SK-N-SH (cell line): Measurements from ENCODE around the gene NLGN2.

Source experiments
- EZH2phosphoT487 ChIP-seq: fragments of 200-600 bp; sonication (generic); IDR thresholded peaks from 2 replicates; pipeline ENCODE4 v1.6.1; 2017; ENCODE audit warnings: low read depth, mixed run types, mild to moderate bottlenecking, antibody characterized with exemption, moderate library complexity, borderline replicate concordance
- POLR2AphosphoS5 ChIP-seq: IDR thresholded peaks from 2 replicates; pipeline ENCODE4 v1.6.1; 2012; ENCODE audit warnings: low read depth, low read length
- TAF1 ChIP-seq: IDR thresholded peaks from 2 replicates; pipeline ENCODE4 v1.6.1; 2012; ENCODE audit warnings: low read depth, mild to moderate bottlenecking, low read length, moderate library complexity, borderline replicate concordance
- TF ChIP-seq, protein P1 (sequence below): fragments of 150-350 bp; IDR thresholded peaks from 2 replicates; pipeline ENCODE4 v1.6.1; 2017; ENCODE audit warnings: antibody characterized with exemption, low read length, low read depth, borderline replicate concordance
- TF ChIP-seq, protein P2 (sequence below): fragments of 200-600 bp; sonication (generic); IDR thresholded peaks from 2 replicates; pipeline ENCODE4 v1.6.1; 2017; ENCODE audit warnings: antibody characterized with exemption, mild to moderate bottlenecking, moderate library complexity
- TF ChIP-seq, protein P3 (sequence below): IDR thresholded peaks from 2 replicates; pipeline ENCODE4 v1.4.0; 2012; ENCODE audit warnings: low read depth, borderline replicate concordance
- TF ChIP-seq, protein P4 (sequence below): IDR thresholded peaks from 2 replicates; pipeline ENCODE4 v1.4.0; 2012; ENCODE audit warnings: low read depth
- TF ChIP-seq, protein P5 (sequence below): IDR thresholded peaks from 2 replicates; pipeline ENCODE4; 2012

DNA sequence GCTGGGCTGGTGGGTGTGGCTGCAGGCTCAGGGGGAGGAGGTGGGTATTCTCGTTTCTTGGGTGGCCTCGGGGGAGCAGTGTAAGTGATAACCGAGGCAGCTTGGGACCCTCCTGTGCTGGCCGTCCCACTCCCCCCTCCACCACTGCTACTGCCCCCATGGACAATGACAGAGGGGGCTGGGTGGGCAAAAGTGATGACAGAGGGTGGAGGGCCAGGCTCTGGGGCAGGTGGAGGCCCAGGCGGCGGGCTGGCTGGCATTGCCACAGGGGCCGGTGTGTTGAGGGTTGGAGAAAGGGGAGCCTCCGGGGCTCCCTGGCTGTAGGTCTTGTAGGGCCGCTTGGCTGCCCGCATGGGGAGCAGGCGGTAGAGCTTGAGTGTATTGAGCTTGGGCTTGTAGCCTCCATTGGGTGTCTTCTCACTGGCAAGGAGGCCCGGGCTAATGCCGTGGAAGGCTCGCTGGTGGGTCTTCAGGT lies 55.8 kb downstream of the NLGN2 start:
- TF ChIP-seq, protein P1, sequence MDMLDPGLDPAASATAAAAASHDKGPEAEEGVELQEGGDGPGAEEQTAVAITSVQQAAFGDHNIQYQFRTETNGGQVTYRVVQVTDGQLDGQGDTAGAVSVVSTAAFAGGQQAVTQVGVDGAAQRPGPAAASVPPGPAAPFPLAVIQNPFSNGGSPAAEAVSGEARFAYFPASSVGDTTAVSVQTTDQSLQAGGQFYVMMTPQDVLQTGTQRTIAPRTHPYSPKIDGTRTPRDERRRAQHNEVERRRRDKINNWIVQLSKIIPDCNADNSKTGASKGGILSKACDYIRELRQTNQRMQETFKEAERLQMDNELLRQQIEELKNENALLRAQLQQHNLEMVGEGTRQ = no peak
- TF ChIP-seq TAF1 (no peak), POLR2AphosphoS5 (no peak), EZH2phosphoT487 (no peak)
- TF ChIP-seq, protein P2, sequence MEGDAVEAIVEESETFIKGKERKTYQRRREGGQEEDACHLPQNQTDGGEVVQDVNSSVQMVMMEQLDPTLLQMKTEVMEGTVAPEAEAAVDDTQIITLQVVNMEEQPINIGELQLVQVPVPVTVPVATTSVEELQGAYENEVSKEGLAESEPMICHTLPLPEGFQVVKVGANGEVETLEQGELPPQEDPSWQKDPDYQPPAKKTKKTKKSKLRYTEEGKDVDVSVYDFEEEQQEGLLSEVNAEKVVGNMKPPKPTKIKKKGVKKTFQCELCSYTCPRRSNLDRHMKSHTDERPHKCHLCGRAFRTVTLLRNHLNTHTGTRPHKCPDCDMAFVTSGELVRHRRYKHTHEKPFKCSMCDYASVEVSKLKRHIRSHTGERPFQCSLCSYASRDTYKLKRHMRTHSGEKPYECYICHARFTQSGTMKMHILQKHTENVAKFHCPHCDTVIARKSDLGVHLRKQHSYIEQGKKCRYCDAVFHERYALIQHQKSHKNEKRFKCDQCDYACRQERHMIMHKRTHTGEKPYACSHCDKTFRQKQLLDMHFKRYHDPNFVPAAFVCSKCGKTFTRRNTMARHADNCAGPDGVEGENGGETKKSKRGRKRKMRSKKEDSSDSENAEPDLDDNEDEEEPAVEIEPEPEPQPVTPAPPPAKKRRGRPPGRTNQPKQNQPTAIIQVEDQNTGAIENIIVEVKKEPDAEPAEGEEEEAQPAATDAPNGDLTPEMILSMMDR = no peak
- TF ChIP-seq, protein P3, sequence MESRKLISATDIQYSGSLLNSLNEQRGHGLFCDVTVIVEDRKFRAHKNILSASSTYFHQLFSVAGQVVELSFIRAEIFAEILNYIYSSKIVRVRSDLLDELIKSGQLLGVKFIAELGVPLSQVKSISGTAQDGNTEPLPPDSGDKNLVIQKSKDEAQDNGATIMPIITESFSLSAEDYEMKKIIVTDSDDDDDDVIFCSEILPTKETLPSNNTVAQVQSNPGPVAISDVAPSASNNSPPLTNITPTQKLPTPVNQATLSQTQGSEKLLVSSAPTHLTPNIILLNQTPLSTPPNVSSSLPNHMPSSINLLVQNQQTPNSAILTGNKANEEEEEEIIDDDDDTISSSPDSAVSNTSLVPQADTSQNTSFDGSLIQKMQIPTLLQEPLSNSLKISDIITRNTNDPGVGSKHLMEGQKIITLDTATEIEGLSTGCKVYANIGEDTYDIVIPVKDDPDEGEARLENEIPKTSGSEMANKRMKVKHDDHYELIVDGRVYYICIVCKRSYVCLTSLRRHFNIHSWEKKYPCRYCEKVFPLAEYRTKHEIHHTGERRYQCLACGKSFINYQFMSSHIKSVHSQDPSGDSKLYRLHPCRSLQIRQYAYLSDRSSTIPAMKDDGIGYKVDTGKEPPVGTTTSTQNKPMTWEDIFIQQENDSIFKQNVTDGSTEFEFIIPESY = no peak
- TF ChIP-seq, protein P4, sequence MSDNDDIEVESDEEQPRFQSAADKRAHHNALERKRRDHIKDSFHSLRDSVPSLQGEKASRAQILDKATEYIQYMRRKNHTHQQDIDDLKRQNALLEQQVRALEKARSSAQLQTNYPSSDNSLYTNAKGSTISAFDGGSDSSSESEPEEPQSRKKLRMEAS = no peak
- TF ChIP-seq, protein P5, sequence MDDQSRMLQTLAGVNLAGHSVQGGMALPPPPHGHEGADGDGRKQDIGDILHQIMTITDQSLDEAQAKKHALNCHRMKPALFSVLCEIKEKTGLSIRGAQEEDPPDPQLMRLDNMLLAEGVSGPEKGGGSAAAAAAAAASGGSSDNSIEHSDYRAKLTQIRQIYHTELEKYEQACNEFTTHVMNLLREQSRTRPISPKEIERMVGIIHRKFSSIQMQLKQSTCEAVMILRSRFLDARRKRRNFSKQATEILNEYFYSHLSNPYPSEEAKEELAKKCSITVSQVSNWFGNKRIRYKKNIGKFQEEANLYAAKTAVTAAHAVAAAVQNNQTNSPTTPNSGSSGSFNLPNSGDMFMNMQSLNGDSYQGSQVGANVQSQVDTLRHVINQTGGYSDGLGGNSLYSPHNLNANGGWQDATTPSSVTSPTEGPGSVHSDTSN = no peak
